ENCODE data around the gene ZNF541.

GRCh38 chr19:47569331-47569730, 3.6 kb downstream of the ZNF541 start:
- TF ChIP-seq POLR2A (IDR thresholded peaks at IDR 0.05) (no peak), CTCF (IDR thresholded peaks at IDR 0.05 in 8 of 11, conservative IDR thresholded peaks at IDR 0.05 in 3 of 11) (no peak), POLR2AphosphoS5 (IDR thresholded peaks at IDR 0.05) (no peak)
